Measurements from ENCODE around the gene PCDHB8.

DNA sequence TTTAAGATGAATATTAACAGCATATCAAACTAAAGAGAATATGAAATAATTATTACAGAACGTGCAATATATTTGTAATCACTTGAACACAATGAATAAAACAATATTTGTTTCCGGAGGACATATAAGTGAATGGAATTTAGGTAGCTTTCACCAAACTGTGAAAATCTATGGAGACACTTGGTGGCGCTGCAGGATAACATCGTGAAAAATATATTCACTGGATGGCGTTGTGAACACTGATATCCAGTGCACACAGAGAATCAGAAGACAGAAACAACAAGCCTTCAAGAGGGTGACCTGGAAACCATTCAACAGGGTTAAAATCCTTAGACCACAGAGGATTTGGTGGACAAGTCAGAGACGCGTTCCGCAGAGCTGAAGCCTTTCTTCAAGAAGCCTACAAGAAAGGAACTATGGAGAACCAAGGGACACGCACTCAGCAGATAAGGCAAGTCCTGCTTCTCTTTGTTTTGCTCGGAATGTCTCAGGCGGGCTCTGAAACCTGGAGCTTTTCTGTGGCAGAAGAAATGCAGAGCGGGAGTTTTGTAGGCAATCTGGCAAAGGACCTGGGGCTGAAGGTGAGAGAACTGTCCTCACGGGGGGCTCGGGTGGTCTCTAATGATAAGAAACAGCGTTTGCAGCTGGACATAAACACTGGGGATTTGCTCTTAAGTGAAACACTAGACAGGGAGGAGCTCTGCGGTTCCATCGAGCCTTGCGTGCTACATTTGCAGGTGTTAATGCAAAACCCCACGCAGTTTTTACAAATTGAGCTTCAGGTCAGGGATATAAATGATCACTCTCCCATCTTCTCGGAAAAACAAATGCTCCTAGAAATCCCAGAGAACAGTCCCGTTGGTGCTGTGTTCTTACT lies 22.0 kb downstream of the PCDHB8 start, which contains the start of gene PCDHB11:
- no peak for TF ChIP-seq TCF12 (IDR thresholded peaks at IDR 0.05; ENCODE audit: low read depth)
- TF ChIP-seq CREB1 (IDR thresholded peaks at IDR 0.05; ENCODE audit: low read depth) = no peak
- TF ChIP-seq, protein P1, sequence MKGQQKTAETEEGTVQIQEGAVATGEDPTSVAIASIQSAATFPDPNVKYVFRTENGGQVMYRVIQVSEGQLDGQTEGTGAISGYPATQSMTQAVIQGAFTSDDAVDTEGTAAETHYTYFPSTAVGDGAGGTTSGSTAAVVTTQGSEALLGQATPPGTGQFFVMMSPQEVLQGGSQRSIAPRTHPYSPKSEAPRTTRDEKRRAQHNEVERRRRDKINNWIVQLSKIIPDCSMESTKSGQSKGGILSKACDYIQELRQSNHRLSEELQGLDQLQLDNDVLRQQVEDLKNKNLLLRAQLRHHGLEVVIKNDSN (IDR thresholded peaks at IDR 0.05) = no peak
- no peak for TF ChIP-seq TAF1 (IDR thresholded peaks at IDR 0.05; ENCODE audit: low read depth)
- TF ChIP-seq, protein P2, sequence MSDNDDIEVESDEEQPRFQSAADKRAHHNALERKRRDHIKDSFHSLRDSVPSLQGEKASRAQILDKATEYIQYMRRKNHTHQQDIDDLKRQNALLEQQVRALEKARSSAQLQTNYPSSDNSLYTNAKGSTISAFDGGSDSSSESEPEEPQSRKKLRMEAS (IDR thresholded peaks at IDR 0.05) = no peak
- no peak for TF ChIP-seq EP300 (IDR thresholded peaks at IDR 0.05; ENCODE audit: borderline replicate concordance)
- TF ChIP-seq YY1 (IDR thresholded peaks at IDR 0.05; ENCODE audit: low read depth) = no peak
- no peak for TF ChIP-seq ZBTB7A (IDR thresholded peaks at IDR 0.05; ENCODE audit: low read depth)
- TF ChIP-seq FOXM1 (IDR thresholded peaks at IDR 0.05; ENCODE audit: borderline replicate concordance, low read depth) = no peak
- TF ChIP-seq, protein P3, sequence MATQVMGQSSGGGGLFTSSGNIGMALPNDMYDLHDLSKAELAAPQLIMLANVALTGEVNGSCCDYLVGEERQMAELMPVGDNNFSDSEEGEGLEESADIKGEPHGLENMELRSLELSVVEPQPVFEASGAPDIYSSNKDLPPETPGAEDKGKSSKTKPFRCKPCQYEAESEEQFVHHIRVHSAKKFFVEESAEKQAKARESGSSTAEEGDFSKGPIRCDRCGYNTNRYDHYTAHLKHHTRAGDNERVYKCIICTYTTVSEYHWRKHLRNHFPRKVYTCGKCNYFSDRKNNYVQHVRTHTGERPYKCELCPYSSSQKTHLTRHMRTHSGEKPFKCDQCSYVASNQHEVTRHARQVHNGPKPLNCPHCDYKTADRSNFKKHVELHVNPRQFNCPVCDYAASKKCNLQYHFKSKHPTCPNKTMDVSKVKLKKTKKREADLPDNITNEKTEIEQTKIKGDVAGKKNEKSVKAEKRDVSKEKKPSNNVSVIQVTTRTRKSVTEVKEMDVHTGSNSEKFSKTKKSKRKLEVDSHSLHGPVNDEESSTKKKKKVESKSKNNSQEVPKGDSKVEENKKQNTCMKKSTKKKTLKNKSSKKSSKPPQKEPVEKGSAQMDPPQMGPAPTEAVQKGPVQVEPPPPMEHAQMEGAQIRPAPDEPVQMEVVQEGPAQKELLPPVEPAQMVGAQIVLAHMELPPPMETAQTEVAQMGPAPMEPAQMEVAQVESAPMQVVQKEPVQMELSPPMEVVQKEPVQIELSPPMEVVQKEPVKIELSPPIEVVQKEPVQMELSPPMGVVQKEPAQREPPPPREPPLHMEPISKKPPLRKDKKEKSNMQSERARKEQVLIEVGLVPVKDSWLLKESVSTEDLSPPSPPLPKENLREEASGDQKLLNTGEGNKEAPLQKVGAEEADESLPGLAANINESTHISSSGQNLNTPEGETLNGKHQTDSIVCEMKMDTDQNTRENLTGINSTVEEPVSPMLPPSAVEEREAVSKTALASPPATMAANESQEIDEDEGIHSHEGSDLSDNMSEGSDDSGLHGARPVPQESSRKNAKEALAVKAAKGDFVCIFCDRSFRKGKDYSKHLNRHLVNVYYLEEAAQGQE (IDR thresholded peaks at IDR 0.05; ENCODE audit: low read depth) = no peak
- TF ChIP-seq EGR1 (IDR thresholded peaks at IDR 0.05) = no peak
- no peak for TF ChIP-seq TEAD4 (IDR thresholded peaks at IDR 0.05)
